Left renal pelvis (tissue), 4 donors: ENCODE data around the gene HDGFL2. TPM values are rescaled to one million over a fixed set of nuclear protein-coding genes. Genes with fewer than 3 reads are reported as not detected.
"Not testable (repeated sequence)": the region's sequence is repeated elsewhere in the genome, so short reads cannot be mapped to it uniquely, and the experiment has no call there.

ENCODE experiments used
- DNase-seq, 4 donors: peaks; one replicate each; pipeline ENCODE4 v3.0.0-alpha.2; 2013; ENCODE audit warnings: low read depth in 4 of 4, low spot score in 3 of 4
- polyA plus RNA-seq, 4 donors: library from polyadenylated mRNA; unstranded; fragments of 120-200 nt; gene quantifications; one replicate each; pipeline ENCODE4 v1.2.1, GENCODE V29; 2013; ENCODE audit not compliant: insufficient read length in 4 of 4

The HDGFL2 gene
- polyA plus RNA-seq, 4 donors: 62.6 to 88.6 (median 66.3) TPM

- DNase-seq: no peak
These were observed 56.7 kb downstream of the HDGFL2 start for GRCh38 chr19:4528843-4529242.

- DNase-seq: no peak
These were observed 57.9 kb downstream of the HDGFL2 start for GRCh38 chr19:4529924-4530522.

- no peak for DNase-seq
These were observed 59.6 kb downstream of the HDGFL2 start for GRCh38 chr19:4531562-4532165.

GRCh38 chr19:4533334-4533733 is 61.2 kb downstream of the HDGFL2 start:
- DNase-seq: no peak

- no peak for DNase-seq
These were observed 61.8 kb downstream of the HDGFL2 start for GRCh38 chr19:4533835-4534424.

GRCh38 chr19:4534836-4535658 is 63.0 kb downstream of the HDGFL2 start, which contains the start of gene PLIN5:
Gene PLIN5 (minus strand): TSS chr19:4535224. CDS start chr19:4534074, 1,150 bp downstream.
- peak; percentile 38 to 65 (median 62) for DNase-seq

- no peak for DNase-seq
These were observed 64.7 kb downstream of the HDGFL2 start for GRCh38 chr19:4536798-4537197.

- no peak for DNase-seq
These were observed 66.0 kb downstream of the HDGFL2 start for GRCh38 chr19:4537953-4538600.

GRCh38 chr19:4538601-4538954 is 66.5 kb downstream of the HDGFL2 start:
- DNase-seq: no peak

GRCh38 chr19:4539169-4539692 is 67.1 kb downstream of the HDGFL2 start:
- DNase-seq: no peak

GRCh38 chr19:4539693-4540581 is 67.8 kb downstream of the HDGFL2 start, which contains the start of gene LRG1:
Gene LRG1 (minus strand): TSS chr19:4540036. CDS start chr19:4540013, 23 bp downstream.
- DNase-seq: no peak

GRCh38 chr19:4541114-4541805 is 69.2 kb downstream of the HDGFL2 start:
- no peak for DNase-seq

- DNase-seq: not testable (repeated sequence)
These were observed 69.7 kb downstream of the HDGFL2 start for GRCh38 chr19:4541806-4542145.

- no peak for DNase-seq
These were observed 71.1 kb downstream of the HDGFL2 start for GRCh38 chr19:4542896-4543841.

GRCh38 chr19:4543842-4544647 is 71.9 kb downstream of the HDGFL2 start:
- no peak for DNase-seq

- no peak for DNase-seq
These were observed 75.5 kb downstream of the HDGFL2 start for GRCh38 chr19:4547303-4548237.
